IgD-negative memory B cell (primary cell): ENCODE measurements around the gene RBP7. TPM values are rescaled to one million over a fixed set of nuclear protein-coding genes. Genes with fewer than 3 reads are reported as not detected.
"Not testable (repeated sequence)": the region's sequence is repeated elsewhere in the genome, so short reads cannot be mapped to it uniquely, and the experiment has no call there.

Experiments used
- H3K27ac Mint-ChIP-seq, 3 donors: one replicate each; pipeline ENCODE4 v1.8.0; 2020 to 2022; ENCODE audit warnings: mild to moderate bottlenecking in 3 of 3, mixed read lengths in 3 of 3, moderate library complexity in 1 of 3
- H3K27me3 Mint-ChIP-seq: one replicate; pipeline ENCODE4 v1.8.0; 2021; ENCODE audit warnings: mixed read lengths
- H3K36me3 Mint-ChIP-seq: one replicate; pipeline ENCODE4 v1.8.0; 2020; ENCODE audit warnings: mild to moderate bottlenecking, mixed read lengths
- H3K4me1 Mint-ChIP-seq, 3 donors: one replicate each; pipeline ENCODE4 v1.8.0; 2020 to 2022; ENCODE audit warnings: mixed read lengths in 3 of 3, mild to moderate bottlenecking in 1 of 3
- H3K4me3 Mint-ChIP-seq, 4 donors: one replicate each; pipeline ENCODE4 v1.8.0; 2020 to 2022; ENCODE audit warnings: mild to moderate bottlenecking in 4 of 4, mixed read lengths in 4 of 4, moderate library complexity in 3 of 4
- H3K9me3 Mint-ChIP-seq, 3 donors: one replicate each; pipeline ENCODE4 v1.8.0; 2020 to 2021; ENCODE audit warnings: mixed read lengths in 3 of 3, mild to moderate bottlenecking in 1 of 3
- polyA plus RNA-seq: library from polyadenylated mRNA; unstranded; fragments of 300-500 nt; fragmentation: Illumina TruSeq; gene quantifications from one replicate; pipeline ENCODE4 v1.2.3, GENCODE V29; 2021

Gene RBP7
- polyA plus RNA-seq, 1 donor from 2014 or later = 1.3 TPM

DNA sequence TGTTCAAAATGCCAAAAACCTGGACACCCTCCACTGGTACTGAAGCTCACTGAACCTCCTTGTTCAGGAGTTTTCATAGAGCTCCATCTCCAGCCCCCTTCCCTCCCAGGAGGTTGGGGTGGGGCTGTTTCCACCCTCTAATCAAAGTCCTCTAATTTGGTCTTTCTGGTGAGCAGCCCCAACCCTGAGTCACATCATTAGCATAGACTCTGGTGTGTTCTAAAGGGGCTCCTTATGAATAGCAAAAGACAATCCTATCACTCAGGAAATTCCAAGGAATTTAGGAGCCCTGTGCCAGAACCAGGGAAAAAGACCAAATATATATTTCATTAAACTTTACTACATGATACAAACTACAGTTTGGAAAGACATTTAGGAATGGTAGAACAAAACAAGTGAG is 22.5 kb downstream of the RBP7 start:
- peaks cover 0 to 1% (median 0%) of the 10 kb centered on the region in 3 donors for H3K9me3 Mint-ChIP-seq
- H3K4me3 Mint-ChIP-seq = peak overlapping the region in 1 of 4 donors; percentile 45

DNA sequence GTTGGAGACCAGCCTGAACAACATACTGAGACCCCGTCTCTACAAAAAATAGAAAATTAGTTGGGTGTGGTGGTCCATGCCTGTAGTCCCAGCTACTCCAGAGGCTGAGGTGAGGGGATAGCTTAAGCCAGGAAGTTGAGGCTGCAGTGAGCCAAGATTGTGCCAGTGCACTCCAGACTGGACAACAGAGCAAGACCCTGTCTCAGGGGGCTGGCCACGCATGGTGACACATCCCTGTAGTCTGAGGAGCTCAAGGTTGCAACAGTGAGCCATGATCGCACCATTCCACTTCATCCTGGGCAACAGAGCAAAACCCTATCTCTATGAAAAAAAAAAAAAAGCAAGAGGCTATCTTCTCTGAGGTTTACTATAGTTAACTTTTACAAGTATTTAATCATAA is 23.1 kb downstream of the RBP7 start:
- Mint-ChIP-seq H3K4me1 (peaks cover 4 to 6% (median 5%) of the 10 kb centered on the region in 3 donors), H3K4me3 (no peak overlapping the region), H3K27ac (no peak overlapping the region), H3K27me3 (no peaks in the 10 kb centered on the region), H3K9me3 (peaks cover 0 to 1% (median 0%) of the 10 kb centered on the region in 3 donors), H3K36me3 (no peaks in the 10 kb centered on the region)

More for the DNA sequence above, 22.5 kb downstream of the RBP7 start:
- no peak overlapping the region for H3K27ac Mint-ChIP-seq
- no peaks in the 10 kb centered on the region for H3K36me3 Mint-ChIP-seq
- H3K4me1 Mint-ChIP-seq = peaks cover 4 to 6% (median 5%) of the 10 kb centered on the region in 3 donors
- H3K27me3 Mint-ChIP-seq = no peaks in the 10 kb centered on the region

DNA sequence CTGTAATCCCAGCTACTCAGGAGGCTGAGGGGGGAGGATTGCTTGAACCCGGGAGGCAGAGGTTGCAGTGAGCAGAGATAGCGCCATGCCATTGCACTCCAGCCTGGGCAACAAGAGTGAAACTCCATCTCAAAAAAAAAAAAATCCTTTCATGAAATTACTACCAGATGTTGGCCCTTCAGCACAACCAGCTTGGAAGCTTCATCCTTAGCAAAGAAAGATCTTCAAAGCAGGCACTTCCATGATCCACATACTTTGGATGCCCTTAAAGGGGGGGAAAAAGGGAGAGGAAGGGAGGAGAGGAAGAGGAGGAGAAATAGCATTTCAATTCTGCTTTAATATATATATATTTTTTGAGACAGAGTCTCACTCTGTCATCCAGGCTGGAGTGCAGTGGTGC is 23.6 kb downstream of the RBP7 start:
- H3K27ac Mint-ChIP-seq, H3K9me3 Mint-ChIP-seq, H3K36me3 Mint-ChIP-seq, H3K27me3 Mint-ChIP-seq, H3K4me3 Mint-ChIP-seq, H3K4me1 Mint-ChIP-seq: not testable (repeated sequence)

DNA sequence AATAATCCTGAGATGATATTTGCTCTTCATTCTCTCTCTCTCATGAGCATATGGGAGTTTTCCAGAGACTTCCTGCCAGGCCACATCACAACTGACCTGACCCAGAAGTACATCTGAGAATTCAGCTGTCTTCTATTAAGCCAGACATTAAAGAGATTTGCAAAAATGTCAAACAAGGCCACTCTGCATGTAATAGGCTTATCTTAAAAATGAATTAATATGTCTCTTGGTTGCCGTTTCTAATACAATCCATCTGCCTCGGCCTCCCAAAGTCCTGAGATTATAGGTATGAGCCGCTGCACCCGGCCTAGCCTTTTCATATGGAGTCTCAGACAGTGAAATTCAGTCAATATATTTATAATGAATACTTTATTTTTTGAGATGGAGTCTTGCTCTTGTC is 25.0 kb downstream of the RBP7 start:
- not testable (repeated sequence) for H3K27me3 Mint-ChIP-seq, H3K4me3 Mint-ChIP-seq, H3K27ac Mint-ChIP-seq, H3K9me3 Mint-ChIP-seq, H3K36me3 Mint-ChIP-seq, H3K4me1 Mint-ChIP-seq

DNA sequence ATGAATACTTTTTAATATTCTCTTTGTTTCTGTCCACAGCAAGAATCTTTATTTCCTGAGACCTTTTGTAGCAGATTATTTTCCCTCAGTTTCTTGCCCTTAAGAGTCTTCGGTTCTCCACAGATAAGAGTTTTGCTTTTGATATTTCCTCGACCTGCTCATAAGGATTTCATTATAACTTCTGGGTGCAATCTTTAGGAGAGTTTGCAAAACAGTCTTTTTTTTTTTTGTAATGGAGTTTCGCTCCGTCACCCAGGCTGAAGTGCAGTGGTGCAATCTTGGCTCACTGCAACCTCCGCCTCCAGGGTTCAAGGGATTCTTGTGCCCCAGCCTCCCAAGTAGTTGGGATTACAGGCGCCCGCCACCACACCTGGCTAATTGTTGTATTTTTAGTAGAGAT is 25.6 kb downstream of the RBP7 start:
- H3K27ac Mint-ChIP-seq = no peak overlapping the region
- H3K9me3 Mint-ChIP-seq = no peaks in the 10 kb centered on the region
- no peak overlapping the region for H3K4me3 Mint-ChIP-seq
- H3K4me1 Mint-ChIP-seq = peaks cover 4 to 6% (median 4%) of the 10 kb centered on the region in 3 donors
- no peaks in the 10 kb centered on the region for H3K36me3 Mint-ChIP-seq
- no peaks in the 10 kb centered on the region for H3K27me3 Mint-ChIP-seq

DNA sequence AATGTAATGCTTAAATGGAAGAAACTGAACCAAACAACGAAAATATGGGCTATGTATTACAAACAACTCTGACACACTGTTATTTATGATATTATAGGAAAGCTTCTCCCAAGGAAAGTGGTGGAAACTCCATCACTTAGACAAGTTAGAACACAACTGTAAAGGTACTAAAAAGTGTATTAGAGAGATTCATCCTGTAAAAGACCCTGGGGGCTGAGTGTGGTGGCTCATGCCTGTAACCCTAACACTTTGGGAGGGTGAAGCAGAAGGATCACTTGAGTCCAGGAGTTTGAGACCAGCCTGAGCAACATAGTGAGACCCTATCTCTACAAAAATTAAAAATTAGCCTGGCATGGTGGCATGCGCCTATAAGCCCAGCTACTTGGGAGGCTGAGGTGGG is 28.3 kb downstream of the RBP7 start:
- Mint-ChIP-seq H3K4me1 (no peaks in the 10 kb centered on the region), H3K9me3 (no peaks in the 10 kb centered on the region), H3K27ac (no peak overlapping the region), H3K27me3 (no peaks in the 10 kb centered on the region), H3K36me3 (no peaks in the 10 kb centered on the region), H3K4me3 (no peak overlapping the region)

DNA sequence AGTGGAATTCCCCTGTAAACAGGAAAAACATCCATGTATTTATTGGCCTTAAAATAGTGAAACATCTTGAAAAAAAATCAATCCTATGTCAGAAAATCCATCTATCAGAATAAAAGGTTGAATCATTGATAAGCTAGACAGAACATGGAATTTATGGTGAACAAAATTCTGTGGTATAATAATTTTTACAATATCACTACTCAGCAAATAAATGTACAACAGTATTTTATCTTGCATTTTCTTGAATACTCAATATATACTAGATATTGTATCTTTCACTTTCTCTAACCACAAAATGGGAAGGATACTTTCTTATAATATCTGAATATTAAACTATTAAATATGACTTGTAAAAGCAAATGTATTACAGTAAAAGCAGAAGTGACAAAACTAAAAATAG is 30.0 kb downstream of the RBP7 start:
- no peaks in the 10 kb centered on the region for H3K9me3 Mint-ChIP-seq
- H3K4me3 Mint-ChIP-seq = no peak overlapping the region

DNA sequence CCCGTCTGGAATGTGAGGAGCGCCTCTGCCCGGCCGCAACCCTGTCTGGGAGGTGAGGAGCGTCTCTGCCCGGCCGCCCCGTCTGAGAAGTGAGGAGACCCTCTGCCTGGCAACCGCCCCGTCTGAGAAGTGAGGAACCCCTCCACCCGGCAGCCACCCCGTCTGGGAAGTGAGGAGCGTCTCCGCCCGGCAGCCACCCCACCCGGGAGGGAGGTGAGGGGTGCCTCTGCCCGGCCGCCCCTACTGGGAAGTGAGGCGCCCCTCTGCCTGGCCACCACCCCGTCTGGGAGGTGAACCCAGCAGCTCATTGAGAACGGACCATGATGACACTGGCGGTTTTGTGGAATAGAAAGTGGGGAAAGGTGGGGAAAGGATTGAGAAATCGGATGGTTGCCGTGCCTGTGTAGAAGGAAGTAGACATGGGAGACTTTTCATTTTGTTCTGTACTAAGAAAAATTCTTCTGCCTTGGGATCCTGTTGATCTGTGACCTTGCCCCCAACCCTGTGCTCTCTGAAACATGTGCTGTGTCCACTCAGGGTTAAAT is 32.0 kb downstream of the RBP7 start:
- not testable (repeated sequence) for H3K36me3 Mint-ChIP-seq, H3K27ac Mint-ChIP-seq, H3K4me3 Mint-ChIP-seq, H3K27me3 Mint-ChIP-seq, H3K9me3 Mint-ChIP-seq
- peaks cover 10 to 15% (median 12%) of the 10 kb centered on the region in 3 donors for H3K4me1 Mint-ChIP-seq

More for the DNA sequence above, 30.0 kb downstream of the RBP7 start:
- Mint-ChIP-seq H3K4me1 (peaks cover 0 to under 1% (median 0%) of the 10 kb centered on the region in 3 donors), H3K36me3 (no peaks in the 10 kb centered on the region), H3K27me3 (no peaks in the 10 kb centered on the region), H3K27ac (no peak overlapping the region)

DNA sequence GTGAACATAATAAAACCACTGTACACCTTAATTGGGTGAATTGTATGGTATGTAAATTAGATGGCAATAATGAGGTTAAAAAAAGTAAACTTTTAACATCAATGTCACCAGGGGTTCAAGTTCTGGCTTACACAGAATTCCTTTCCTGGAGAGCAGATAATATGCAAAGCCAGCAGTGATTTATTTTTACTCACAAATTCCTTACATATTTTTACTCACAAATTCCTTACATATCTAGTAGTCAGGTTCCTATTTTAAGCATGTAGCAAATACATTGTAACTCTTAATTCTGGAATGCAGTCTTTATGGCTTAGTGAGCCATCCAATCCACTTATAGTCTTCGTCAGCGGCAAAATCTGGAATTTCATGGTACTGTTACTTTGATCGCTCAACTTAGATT is 34.4 kb downstream of the RBP7 start:
- Mint-ChIP-seq H3K27me3 (no peaks in the 10 kb centered on the region), H3K4me1 (peaks cover 17 to 23% (median 20%) of the 10 kb centered on the region in 3 donors), H3K36me3 (peaks cover 2% of the 10 kb centered on the region), H3K27ac (peak overlapping the region in 2 of 3 donors; percentile 23 to 63), H3K4me3 (peak overlapping the region in 2 of 4 donors; percentile 24 to 37), H3K9me3 (no peaks in the 10 kb centered on the region)

DNA sequence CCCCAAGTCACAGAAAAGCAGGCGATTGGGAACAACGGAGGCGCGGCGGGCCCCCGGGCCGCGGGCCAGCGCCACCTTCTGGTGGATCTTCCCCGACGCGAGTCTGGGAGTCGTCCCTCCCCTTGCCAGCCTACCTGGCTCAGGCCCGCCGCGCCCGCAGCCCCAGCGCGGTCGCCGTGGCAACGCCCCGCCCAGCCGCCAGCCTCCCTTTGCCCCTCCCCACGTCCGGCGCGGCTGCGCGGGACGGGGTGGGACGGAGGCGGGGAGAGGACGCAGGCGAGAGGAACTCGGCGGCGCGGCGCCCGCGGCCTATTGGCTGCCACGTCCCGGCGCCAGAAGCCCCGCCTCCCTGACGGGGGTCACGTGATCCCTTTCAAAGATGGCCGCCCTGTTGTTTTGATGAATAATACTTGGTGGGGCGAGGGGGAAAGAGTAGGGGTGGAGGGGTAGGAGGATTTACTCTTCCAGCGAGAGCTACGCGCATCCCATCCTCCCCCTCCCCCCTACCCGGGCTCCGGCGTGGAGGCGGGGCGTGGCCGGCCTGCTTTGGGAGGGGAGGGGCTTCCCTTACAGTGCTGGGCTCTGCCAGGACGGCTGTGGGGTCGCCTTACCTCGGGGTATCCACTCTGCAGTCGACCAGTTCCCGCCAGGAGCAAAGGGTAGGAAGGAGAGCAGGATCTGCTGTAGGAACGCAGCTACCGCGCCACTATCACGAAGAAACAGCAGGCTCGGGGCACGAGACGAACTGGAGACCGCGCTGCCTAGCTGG is 35.7 kb downstream of the RBP7 start, which contains the start of gene UBE4B:
TSS of gene UBE4B (plus strand) at position 369 of the 769 bp plus-strand sequence. CDS start 713 bp downstream, outside the sequence.
- Mint-ChIP-seq H3K27ac (peak within 1 kb of the TSS; percentile 89 to 98 (median 96)), H3K4me3 (peak within 1 kb of the TSS; percentile 95 to 99 (median 97)), H3K9me3 (no peaks in the 10 kb centered on the region), H3K4me1 (peaks cover 17 to 23% (median 20%) of the 10 kb centered on the region in 3 donors), H3K27me3 (no peaks in the 10 kb centered on the region), H3K36me3 (peaks cover 2% of the 10 kb centered on the region)

DNA sequence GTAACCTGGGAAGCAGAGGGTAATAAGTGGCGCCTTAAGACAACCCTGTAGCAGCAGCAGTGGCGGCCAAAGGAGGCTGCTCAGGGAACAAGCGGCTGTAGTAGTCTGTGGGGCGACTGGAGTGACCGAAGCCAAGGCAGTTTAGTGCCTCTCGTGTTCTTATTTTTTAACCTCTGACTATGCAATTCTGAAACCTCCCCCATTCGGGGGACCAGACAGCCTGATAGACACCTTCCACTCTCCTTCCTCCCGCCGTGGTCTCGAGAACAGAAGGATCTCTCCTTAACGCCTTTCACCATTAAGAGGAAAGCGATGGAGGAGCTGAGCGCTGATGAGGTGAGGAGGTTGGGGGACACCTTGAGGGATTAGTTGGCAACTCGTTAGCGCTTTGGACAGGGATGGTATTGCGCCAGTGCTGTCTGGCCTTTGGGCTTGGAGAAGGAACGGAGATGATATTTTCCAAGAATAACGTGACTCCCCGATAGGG is 36.4 kb downstream of the RBP7 start:
- Mint-ChIP-seq H3K36me3 (peaks cover 2% of the 10 kb centered on the region), H3K4me3 (peak overlapping the region; percentile 95 to 99 (median 97)), H3K9me3 (no peaks in the 10 kb centered on the region), H3K27me3 (no peaks in the 10 kb centered on the region), H3K27ac (peak overlapping the region; percentile 89 to 98 (median 96)), H3K4me1 (peaks cover 17 to 23% (median 20%) of the 10 kb centered on the region in 3 donors)

DNA sequence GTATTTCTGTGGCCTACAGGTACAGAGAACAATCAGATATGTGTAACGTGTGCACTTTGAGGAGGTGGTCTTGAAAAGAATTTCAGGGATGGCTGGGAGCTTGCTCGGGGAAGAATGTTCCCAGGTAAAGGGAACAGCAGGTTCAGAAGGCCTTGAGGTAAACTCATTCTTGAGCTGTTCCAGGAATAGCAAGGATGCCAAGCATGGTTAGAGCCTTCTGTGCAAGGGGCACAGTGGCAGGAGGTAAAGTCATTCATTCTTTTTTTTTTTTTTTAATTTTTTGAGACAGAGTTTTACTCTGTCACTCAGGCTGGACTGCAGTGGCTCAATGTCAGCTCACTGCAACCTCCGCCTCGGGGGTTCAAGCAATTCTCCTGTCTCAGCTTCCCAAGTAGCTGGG is 45.7 kb downstream of the RBP7 start:
- Mint-ChIP-seq H3K27ac (no peak overlapping the region), H3K36me3 (peaks cover 7% of the 10 kb centered on the region), H3K9me3 (no peaks in the 10 kb centered on the region), H3K4me1 (peaks cover 2 to 22% (median 22%) of the 10 kb centered on the region in 3 donors), H3K4me3 (no peak overlapping the region), H3K27me3 (no peaks in the 10 kb centered on the region)

DNA sequence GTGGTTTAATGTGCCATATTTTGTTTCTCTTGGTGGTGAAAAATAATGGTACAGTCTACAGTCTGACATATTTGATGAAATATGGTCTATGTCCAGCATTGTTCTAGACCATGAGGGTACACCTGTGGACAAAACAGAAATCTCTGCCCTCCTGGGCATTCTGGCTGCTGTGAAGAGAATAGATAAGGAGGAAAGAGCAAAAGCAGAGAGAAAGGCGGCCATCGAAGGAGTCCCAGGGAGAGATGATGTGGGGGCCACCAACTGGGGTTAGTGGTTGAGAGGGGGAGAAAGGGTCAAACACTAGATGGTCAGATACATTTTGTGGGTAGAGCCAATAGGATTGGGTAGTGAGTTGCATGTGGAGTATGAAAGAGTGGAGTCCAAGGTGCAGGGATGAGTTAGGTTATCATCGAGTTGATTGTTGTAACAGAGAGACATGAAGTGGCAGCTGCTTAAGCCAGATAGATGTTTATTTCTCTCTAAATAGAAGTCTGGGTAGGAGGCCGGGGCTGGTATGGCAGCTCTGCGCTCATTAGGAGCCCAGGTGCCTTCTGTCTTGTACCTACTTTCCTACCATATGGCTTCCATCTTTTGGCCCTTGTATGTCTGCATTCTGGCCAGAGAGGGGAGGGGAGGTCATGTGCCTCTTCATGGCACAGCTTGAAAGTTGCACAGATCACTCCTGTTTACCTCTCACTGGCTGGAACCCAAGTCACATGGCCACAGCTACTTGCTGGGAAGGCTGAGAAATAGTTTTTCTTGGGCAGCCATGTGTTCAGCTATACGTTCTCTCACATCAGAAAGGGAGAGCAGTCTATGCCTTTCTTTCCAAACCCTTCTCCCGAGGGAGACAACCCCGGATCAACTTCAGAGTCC is 48.7 kb downstream of the RBP7 start:
- Mint-ChIP-seq H3K4me1 (peaks cover 9 to 25% (median 22%) of the 10 kb centered on the region in 3 donors), H3K36me3 (peaks cover 7% of the 10 kb centered on the region), H3K4me3 (no peak overlapping the region)

DNA sequence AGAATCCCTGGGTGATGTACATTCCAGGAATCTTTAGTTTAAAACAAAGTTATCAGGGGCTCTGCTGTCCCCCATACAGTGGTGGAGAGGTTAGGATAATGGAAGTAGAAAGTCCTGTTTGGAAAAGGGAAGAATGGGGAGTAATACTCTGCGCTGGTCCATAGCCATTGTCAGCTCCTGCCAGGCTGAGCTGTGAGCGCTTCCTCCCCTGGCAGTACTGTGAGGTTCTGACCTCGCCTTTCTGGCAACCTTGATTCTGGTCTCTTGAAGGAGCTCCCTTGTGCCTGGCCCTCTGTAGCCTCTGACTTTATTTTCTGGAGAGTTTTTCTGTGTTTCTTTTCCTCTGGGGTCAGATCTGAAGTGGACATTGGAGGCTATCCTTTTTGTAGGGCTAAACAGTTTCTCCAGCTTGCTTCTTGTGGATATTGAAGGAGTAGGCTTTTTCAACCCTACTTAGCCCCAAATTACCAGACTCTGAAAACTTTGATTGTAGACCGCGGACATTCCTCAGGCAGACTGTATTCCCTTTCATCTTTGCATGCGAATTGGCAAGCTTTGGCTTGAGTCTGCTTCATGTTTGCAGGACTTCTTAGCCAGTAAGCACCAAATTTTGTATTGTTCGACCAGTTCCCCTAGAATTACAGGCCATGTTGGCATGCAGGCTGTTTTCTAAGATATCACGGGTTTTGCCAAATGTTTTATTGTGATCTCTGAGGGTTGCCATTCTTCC is 49.5 kb downstream of the RBP7 start:
- H3K4me1 Mint-ChIP-seq = peaks cover 9 to 24% (median 22%) of the 10 kb centered on the region in 3 donors
- peaks cover 7% of the 10 kb centered on the region for H3K36me3 Mint-ChIP-seq
- no peak overlapping the region for H3K4me3 Mint-ChIP-seq

More for the DNA sequence above, 48.7 kb downstream of the RBP7 start:
- H3K27ac Mint-ChIP-seq = no peak overlapping the region
- H3K9me3 Mint-ChIP-seq = no peaks in the 10 kb centered on the region
- H3K27me3 Mint-ChIP-seq = no peaks in the 10 kb centered on the region

More for the DNA sequence above, 49.5 kb downstream of the RBP7 start:
- H3K27me3 Mint-ChIP-seq = no peaks in the 10 kb centered on the region
- H3K9me3 Mint-ChIP-seq = no peaks in the 10 kb centered on the region
- H3K27ac Mint-ChIP-seq = peak overlapping the region in 1 of 3 donors; percentile 40
